Stimulated activated CD4-positive, alpha-beta T cell treated with anti-CD3 and anti-CD28 coated beads, Interleukin-12 subunit alpha, Interleukin-12 subunit beta, amount 100 ng/mL, for 24 hours (primary cell): ENCODE results near the gene BIRC7.
A peak's percentile ranks its signal among the peaks of the same experiment; 100 is the strongest.

Source experiments
- DNase-seq, 2 experiments: peaks; one replicate each; pipeline ENCODE4 v3.0.0-alpha.2; 2020; ENCODE audit warnings: low read depth in 2 of 2

The BIRC7 gene

DNA sequence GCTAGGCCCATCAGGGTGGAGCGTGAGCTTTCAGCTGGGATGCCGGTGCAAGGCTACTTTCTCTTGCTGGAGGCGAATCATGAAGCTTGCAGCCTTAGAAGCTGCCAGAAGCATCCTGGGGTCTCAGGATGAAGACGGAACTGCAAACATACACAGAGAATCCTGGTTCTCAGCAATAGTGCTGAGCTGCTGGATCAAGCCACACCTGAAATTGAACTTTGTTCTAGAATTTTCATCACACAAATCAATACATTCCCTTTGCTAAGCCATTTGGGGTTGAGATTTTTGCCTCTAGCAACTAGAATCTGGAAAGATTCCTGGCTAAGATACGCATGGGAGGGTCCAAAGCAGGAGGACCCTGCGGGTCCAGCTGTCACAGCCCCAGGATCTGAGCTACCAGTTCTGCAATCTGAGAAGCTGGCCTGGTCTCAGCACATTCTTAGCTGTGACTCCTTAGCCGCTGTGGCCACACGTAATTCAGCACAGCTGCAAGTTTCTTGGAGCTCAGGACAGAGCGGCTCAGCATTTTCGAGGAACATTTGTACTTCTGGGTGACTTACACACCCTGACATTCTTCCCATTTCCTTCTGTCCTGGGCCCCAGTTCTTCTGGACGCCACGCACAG, 30.3 kb downstream of the BIRC7 start:
- DNase-seq, result no peak

- no peak for DNase-seq
These were observed 32.0 kb downstream of the BIRC7 start for GRCh38 chr20:63267691-63268090.

GRCh38 chr20:63268256-63268655, 32.6 kb downstream of the BIRC7 start:
- no peak for DNase-seq

DNA sequence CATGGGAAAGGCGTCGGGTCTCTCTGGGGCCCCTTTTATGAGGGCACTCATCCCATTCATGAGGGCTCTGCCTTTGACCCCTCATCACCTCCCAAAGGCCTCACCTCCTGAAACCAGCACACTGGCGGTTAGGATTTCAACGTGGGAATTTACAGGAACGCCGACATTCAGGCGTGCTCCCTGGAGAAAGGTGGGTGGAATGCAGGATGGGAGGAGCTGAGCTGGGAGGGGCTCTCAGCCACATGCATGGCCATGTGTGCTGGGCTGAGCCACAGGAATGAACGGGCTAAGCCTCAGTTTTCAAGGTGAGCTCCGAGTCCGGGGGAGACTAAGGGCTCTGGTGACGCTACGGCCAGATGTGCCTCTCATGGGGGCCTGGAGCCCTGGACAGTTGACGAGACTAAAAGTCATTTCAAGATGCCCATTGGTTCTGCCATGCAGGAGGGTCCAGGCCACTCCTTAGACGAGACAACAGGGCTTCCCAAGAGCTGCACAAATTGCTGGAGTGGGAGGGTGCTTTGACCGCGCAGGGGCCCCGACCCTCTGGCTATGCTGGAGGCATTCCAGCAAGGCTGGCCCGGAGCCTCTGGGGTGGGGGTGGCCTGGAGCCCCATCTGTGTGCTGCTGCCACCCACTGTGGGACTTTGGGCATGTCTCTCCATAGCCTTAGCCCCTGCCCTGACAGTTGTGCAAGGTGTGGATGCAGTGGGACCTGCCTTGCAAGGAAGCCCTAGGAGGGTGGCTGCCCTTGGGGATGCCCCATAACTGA, 33.1 kb downstream of the BIRC7 start:
- no peak for DNase-seq

- DNase-seq, result no peak
These were observed 34.0 kb downstream of the BIRC7 start for GRCh38 chr20:63269724-63270123.

DNA sequence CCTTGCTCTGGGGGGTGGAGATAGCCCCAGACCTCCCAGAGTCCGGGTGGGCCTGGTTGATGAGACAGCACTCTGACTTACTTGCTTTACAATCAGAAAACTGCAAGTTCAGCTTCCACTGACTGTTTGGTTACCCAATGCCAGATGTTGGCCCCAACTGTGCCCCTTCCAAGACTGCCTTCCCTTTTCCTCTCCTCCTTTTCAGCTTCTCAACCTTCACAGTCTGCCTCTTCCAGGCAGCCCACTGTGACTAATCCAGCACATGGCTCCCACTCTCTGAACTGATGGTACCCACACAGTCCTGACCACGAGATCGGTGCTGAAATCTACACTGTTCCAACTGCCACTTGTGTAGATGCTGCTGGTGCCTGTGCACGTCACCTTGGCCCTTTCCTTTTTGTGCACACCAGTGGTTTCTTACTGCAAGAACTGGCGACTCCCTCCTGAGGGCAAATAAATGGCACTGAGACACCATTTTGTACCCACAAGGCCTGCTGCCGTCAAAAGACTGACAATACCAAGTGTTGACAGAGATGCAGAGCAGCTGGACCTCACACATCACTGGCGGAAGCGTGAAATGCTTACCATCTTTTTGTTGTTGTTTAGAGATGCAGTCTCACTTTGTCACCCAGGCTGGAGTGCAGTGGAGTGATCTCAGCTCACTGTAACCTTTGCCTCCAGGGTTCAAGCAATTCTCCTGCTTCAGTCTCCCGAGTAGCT, 35.1 kb downstream of the BIRC7 start:
- no peak for DNase-seq

DNA sequence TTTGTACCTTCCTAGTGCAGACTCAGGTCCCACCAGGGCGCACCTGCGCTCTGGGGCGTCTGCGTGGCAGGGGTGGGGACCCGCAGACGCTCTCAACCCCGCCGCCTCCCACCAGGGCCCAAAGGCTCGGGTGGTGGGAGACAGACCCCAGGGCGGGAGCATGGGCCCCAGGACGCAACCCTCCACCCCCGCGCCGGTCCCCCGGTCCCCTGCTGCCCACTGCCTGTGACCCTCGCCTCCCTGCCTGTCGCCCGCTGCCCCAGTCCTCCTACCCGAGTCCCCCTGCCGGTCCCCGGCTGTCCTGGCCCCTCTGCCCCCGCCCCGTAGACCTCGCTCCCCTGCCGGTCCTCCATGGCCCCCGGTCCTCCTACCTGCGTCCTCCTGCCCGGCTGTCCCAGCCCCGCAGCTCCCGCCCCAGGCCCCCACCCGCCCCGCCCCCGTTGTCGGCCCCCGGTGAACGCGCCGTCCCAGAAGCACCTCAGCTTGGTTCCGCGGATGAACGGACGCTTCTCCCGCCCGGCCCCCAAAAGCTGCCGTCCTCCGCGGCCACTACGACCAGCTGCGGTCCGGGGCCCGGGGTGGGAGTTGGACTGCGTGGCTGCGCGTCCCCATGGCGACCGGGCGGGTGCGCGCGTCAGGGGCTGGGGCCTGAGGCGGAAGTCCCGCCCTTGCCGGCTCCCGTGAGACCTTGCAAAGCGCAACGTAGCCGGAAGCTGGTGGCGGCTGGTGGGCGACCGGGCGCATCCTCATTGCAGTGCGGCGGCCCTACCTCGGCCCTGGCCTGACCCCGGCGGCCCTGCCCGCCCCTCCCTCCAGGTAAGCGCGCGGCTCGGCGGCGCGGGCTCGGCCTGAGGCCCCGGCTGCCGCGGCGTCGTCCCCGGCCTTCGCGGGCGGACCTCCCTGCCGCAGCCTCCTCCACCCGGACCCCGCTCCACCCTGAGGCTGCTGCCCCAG, 36.7 kb downstream of the BIRC7 start, which contains the start of gene ARFGAP1:
TSS of gene ARFGAP1 (plus strand) at position 709 of the 954 bp plus-strand sequence. CDS start 2,768 bp downstream, outside the sequence.
- DNase-seq, result peak; percentile 83 to 87

DNA sequence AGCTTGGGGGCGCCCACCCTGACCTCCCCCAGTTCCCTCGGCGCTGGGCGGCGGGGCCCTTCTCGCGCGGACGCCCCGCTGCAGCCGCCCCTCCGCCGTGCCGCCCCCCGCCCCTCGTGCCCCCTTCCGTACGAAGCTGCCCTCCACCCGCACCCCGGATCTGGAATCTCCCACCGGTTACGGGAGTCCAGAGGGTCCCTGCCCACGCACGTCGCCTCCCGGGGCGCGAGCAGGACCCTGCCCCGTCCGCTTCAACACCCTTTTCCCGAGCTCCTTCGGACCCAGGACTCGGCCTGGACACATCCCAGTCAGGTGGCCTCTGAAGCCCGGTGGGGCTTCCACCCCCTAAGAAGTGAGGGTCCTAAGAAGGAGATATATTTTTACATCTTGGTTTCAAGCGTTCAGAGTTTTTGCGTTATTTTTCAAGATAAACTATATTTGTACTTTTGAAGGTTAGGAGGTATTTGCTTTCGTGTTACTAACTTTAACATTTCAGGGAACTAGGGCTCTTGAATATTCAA, 37.4 kb downstream of the BIRC7 start:
- DNase-seq, result no peak

DNA sequence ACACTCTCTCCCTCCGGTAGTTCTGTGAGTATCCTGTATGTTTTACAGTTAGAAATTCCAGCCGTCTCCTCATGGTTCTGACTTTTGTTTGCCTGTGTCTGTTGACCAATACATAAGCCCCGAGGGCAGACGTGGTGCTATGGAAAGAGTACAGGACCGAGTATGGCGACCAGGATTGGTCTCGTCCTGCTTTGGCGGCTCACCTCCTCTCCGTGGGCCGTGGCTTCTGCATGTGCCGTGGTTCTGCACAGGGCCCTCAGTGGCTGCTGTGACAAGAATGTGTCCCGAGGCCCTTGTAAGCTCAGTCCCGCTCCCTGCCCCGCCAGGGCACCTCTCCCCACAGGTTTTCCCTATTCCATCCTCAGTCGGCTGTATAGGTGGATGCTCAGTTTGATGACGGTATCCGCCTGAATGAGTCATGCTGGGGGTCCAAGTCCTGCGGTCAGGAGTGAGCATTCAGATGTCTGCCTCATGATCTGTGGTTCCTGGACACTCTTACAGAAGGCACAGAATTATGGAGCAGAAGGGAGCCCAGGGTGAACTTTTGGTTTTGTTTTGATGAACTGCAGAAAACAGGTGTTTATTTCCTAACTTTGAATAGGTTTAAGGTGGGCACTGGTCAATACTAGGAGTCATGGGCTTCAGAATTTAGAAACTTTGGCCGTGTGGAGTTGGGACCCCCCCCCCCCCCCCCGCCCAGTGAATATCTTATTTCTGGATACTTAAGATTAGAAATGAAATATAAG, 38.1 kb downstream of the BIRC7 start:
- DNase-seq, result no peak

DNA sequence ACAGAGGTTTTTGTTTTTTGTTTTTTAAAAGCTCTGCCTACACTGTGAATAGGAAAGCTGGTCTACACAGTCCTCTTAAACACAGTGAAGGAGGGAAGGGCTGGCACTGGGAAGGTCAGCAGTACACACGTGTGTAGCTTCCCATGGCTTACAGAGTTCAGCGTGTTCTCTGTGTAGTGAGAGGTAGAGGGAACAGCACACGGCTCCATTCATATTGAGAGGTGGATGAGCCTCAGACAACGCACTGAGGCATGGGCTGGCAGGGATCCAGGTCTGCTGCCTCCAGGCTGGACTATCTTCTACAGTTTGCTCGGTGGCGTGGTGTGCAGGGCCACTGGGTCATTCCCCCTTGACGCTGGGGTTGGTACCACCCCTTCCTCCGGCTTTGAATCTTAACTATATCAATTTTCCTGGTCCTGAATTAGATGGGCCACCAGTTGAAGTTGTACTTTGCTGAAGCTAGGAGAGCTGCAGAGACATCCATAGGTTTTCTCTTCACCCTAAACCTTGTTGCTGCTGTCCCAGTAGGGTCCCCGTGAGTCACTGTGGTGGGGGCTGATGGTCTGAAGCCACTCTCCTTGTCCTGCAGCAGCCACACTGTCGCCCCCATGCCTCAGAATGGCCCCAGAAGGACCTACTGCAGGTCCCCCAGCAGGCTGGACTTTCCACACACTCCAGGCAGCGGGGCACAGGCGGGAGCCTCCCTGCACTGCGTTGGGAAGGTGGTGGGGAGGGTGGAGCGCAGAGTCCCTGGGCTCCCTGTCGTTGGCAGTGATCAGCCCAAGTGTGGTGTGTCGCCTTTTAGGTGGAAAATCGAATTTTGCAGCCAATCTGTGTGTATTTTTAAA, 38.9 kb downstream of the BIRC7 start:
- DNase-seq, result no peak

GRCh38 chr20:63275825-63276224, 40.1 kb downstream of the BIRC7 start:
- no peak for DNase-seq

DNA sequence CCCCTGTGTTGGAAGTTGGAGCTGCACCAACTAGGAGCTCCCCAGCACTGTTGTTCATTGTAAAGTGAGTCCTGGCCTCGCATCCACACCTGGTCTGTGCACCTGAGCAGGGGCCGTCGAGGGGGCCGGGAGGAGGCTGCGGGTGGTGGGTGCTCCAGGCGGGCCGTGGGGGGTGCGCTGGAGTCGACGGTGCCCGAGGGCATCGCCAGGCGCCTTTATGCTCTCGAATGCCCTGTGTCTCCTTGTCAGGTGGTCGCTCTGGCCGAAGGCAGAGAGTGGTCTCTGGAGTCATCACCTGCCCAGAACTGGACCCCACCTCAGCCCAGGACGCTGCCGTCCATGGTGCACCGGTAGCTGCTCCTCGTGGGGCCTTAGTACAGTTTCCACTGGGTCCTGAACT, 41.3 kb downstream of the BIRC7 start:
- no peak for DNase-seq

- no peak for DNase-seq
These were observed 42.0 kb downstream of the BIRC7 start for GRCh38 chr20:63277466-63278272.

DNA sequence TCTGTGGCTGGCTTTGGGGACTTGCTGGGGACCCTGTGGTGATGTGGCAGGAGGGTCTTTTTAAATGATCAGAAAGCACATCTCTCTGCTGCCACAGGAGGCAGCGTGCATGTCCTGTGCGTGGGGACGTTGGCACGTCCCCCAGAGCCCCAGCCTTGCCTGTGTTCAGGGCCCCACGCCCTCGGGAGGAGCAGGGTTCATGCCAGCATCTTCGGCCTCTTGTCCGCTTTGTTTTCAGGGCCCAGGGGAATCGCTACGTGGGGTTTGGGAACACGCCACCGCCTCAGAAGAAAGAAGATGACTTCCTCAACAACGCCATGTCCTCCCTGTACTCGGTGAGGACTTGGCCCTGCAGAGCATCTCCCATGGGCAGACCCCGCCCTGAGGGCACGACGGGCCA, 43.0 kb downstream of the BIRC7 start:
- no peak for DNase-seq

DNA sequence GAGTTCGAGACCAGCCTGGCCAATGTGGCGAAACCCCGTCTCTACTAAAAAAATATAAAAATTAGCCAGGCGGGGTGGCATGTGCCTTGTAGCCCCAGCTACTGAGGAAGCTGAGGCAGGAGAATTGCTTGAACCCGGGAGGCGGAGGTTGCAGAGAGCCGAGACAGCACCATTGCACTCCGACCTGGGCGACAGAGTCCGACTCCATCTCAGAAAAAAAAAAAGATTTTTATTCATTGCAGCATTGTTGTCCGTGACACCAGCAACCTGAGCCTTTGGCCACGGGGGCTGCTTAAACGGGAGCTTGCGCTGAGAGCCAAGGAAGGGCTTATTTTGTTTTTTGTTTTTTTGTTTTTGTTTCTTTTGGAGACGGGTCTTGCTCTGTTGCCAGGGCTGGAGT, 44.2 kb downstream of the BIRC7 start:
- no peak for DNase-seq

DNA sequence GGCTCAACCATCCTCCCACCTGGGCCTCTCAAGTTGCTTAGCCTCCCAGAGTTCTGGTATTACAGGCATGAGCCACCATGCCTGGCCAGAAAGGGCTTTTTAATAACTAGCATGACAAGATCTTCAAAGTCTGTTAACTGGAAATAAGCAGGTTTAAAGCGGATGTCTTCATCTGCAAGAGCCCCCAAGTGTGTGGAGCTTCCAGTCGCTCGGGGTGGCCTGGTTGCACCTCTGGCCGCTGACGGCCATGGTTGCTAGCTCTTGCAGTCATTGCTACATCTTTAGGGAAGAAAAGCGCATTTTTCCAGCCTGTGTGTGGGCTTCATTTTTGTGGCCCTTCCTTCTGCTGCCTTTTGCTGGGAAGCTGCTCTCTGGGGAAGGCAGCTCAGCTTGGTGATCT, 44.7 kb downstream of the BIRC7 start:
- DNase-seq, result no peak

DNA sequence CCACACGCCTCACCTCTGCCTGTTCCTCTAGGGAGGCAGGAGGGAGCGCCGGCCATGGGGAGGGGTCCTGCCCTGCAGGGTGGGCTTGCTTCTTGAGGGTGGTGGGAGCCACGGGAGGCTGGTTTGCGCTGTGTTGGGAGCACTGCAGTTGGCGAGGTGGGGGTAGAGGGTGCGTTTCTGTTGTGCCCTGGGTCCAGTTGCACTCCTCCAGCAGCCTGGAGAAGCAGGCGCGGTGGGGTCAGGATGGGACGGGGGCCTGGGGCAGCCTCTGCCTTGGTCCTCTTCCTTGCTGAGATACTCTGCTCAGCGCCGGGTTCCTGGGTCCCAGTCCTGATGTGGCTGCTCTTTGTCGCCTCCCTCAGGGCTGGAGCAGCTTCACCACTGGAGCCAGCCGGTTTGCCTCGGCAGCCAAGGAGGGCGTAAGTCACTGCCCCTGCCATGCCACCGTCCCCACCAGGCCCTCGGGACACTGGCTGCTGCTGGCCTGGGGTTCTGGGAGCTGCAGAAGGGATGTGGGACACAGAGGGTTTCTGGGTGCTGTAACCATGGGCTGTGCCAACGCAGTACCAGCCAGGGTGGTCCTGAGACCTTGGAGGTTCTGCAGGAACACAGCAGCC, 45.3 kb downstream of the BIRC7 start:
- DNase-seq, result no peak
